ENCODE results near the gene BICD1.

DNA sequence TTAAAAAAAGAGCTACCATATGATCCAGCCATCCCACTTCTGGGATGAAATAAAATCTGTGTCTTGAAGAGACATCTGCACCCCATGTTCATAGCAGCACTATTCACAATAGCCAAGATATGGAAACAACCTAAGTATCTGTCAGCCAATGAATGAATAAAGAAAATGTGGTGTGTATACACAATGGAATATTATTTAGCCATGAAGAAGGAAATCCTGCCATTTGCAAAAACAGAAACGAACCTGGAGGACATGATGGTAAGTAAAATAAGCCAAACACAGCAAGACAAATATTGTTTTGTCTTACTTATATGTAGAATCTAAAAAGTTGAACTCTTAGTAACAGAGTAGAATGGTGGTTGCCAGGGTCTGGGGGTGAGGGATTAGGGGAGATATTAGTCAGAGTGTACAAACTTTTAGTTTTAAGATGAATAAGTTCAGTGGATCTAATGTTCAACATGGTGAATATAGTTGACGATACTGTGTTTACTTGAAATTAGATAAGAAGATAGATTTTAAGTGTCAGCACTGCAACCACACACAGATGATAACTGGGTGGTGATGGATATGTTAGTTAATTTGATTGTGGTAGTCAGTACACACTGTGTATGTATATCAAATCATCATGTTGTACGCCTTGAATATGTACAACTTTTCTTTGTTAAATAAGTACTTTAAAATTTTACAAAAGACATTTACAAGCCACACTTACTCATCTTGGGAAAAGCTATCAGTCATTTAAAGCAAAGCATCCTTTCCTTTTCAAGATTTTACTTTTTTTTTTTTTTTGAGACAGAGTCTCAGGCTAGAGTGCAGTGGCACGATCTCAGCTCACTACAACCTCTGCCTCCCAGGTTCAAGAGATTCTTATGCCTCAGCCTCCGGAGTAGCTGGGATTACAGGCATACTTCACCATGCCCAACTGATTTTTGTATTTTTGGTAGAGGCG, 89.9 kb downstream of the BICD1 start:
- TF ChIP-seq, protein P1, sequence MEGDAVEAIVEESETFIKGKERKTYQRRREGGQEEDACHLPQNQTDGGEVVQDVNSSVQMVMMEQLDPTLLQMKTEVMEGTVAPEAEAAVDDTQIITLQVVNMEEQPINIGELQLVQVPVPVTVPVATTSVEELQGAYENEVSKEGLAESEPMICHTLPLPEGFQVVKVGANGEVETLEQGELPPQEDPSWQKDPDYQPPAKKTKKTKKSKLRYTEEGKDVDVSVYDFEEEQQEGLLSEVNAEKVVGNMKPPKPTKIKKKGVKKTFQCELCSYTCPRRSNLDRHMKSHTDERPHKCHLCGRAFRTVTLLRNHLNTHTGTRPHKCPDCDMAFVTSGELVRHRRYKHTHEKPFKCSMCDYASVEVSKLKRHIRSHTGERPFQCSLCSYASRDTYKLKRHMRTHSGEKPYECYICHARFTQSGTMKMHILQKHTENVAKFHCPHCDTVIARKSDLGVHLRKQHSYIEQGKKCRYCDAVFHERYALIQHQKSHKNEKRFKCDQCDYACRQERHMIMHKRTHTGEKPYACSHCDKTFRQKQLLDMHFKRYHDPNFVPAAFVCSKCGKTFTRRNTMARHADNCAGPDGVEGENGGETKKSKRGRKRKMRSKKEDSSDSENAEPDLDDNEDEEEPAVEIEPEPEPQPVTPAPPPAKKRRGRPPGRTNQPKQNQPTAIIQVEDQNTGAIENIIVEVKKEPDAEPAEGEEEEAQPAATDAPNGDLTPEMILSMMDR (conservative IDR thresholded peaks at IDR 0.05): no peak
- TF ChIP-seq ZFX (IDR thresholded peaks at IDR 0.05): no peak
